Measurements from ENCODE around the gene SDS.

Gene SDS

DNA sequence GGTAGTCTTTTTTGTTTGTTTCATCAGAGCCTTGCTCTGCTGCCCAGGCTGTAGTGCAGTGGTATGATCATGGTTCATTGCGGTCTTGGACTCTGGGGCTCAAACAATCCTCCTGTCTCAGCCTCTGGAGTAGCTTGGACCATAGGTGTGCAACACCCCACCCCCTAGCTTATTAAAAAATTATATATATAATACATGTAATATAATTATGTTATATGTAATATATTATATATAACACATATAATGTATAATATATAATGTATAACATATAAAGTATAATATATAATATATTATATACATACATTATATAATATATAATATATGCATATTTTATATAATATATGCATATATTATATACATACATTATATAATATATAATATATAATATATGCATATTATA lies 46.2 kb upstream of the SDS start:
- H3K79me2 ChIP-seq (ENCODE audit: insufficient read depth, low read length), result no peaks in the 10 kb centered on the region
- no peak overlapping the region for H3K27ac ChIP-seq (ENCODE audit: low read length)
- no peak for ATAC-seq (ENCODE audit: insufficient read depth, low read depth)

DNA sequence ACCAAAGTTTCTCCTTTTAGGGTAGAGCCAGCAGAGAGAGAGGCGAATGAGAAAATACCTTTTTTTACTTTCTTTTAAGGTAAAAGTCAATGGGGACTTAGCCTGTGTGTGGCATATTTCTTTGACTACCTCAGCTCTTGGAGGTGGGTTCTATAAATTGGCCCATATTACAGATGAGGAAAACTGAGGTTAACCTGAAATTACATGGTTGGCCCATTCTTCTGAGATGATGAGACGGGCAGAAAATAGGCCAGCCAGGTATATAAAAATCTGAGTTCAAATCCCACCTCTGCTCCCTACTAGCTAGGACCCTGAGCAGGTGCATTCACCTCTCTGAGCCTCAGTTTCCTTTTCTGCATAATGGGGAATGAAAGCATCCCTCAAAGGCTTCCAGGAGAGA lies 45.6 kb upstream of the SDS start:
- no peak for DNase-seq

More for the DNA sequence above, 46.2 kb upstream of the SDS start:
- DNase-seq, result no peak
- H2AFZ ChIP-seq (ENCODE audit: low read depth, low read length), result no peak overlapping the region
- no peaks in the 10 kb centered on the region for H4K20me1 ChIP-seq (ENCODE audit: insufficient read depth, low read length)
- no peak overlapping the region for H3K9ac ChIP-seq (ENCODE audit: low read depth, low read length)
- no peak overlapping the region for H3K4me3 ChIP-seq (ENCODE audit: low read depth in 1 of 2, low read length in 2 of 2)
- no peak overlapping the region for H3K4me2 ChIP-seq (ENCODE audit: insufficient read depth, low read length)
- no peaks in the 10 kb centered on the region for H3K9me3 ChIP-seq (ENCODE audit: insufficient read depth, low read length, severe bottlenecking)
- TF ChIP-seq, protein P1, sequence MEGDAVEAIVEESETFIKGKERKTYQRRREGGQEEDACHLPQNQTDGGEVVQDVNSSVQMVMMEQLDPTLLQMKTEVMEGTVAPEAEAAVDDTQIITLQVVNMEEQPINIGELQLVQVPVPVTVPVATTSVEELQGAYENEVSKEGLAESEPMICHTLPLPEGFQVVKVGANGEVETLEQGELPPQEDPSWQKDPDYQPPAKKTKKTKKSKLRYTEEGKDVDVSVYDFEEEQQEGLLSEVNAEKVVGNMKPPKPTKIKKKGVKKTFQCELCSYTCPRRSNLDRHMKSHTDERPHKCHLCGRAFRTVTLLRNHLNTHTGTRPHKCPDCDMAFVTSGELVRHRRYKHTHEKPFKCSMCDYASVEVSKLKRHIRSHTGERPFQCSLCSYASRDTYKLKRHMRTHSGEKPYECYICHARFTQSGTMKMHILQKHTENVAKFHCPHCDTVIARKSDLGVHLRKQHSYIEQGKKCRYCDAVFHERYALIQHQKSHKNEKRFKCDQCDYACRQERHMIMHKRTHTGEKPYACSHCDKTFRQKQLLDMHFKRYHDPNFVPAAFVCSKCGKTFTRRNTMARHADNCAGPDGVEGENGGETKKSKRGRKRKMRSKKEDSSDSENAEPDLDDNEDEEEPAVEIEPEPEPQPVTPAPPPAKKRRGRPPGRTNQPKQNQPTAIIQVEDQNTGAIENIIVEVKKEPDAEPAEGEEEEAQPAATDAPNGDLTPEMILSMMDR (IDR thresholded peaks at IDR 0.05; ENCODE audit: borderline replicate concordance, extremely low read depth, low read length, poor library complexity, severe bottlenecking), result no peak
- TF ChIP-seq EZH2 (IDR thresholded peaks at IDR 0.05; ENCODE audit: borderline replicate concordance, low read depth, low read length, severe bottlenecking), result no peak
- H3K27me3 ChIP-seq (ENCODE audit: insufficient read depth, low read length, poor library complexity), result no peaks in the 10 kb centered on the region
- H3K4me1 ChIP-seq (ENCODE audit: insufficient read depth, low read length), result 0 out of 2 replicates have a peak, but pooled peaks cover 4% of the 10 kb centered on the region
- no peaks in the 10 kb centered on the region for H3K36me3 ChIP-seq (ENCODE audit: insufficient read depth, low read length)

DNA sequence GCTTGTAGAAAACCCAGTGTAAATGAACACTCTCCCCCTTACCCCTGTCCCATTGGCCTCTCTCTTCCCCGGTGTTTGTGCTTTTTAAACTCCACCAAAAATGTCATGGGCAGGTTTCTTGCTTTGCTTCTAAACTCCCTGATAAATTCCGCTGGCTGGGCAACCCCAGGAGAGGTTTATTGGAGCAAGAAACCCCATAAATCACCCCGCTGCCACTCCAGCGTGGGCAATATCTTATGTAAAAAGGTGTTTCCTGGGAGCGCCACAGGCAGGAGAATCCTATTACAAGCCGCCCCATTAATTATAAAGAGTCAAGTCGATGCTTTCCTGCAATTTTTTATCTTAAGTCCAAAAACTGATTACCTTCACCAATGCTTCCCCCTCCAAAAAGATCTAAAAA lies 45.2 kb upstream of the SDS start:
- DNase-seq, result no peak
- Histone ChIP-seq H3K79me2 (ENCODE audit: insufficient read depth, low read length) (no peaks in the 10 kb centered on the region), H3K4me3 (ENCODE audit: low read depth in 1 of 2, low read length in 2 of 2) (no peak overlapping the region), H3K27ac (ENCODE audit: low read length) (no peak overlapping the region), H3K27me3 (ENCODE audit: insufficient read depth, low read length, poor library complexity) (no peaks in the 10 kb centered on the region), H3K9ac (ENCODE audit: low read depth, low read length) (no peak overlapping the region), H2AFZ (ENCODE audit: low read depth, low read length) (no peak overlapping the region), H3K36me3 (ENCODE audit: insufficient read depth, low read length) (no peaks in the 10 kb centered on the region), H3K9me3 (ENCODE audit: insufficient read depth, low read length, severe bottlenecking) (no peaks in the 10 kb centered on the region), H3K4me2 (ENCODE audit: insufficient read depth, low read length) (no peak overlapping the region), H3K4me1 (ENCODE audit: insufficient read depth, low read length) (0 out of 2 replicates have a peak, but pooled peaks cover 4% of the 10 kb centered on the region), H4K20me1 (ENCODE audit: insufficient read depth, low read length) (no peaks in the 10 kb centered on the region)
- no peak for ATAC-seq (ENCODE audit: insufficient read depth, low read depth)
- no peak for TF ChIP-seq EZH2 (IDR thresholded peaks at IDR 0.05; ENCODE audit: borderline replicate concordance, low read depth, low read length, severe bottlenecking)
- TF ChIP-seq, protein P1 (IDR thresholded peaks at IDR 0.05; ENCODE audit: borderline replicate concordance, extremely low read depth, low read length, poor library complexity, severe bottlenecking), result no peak

More for the DNA sequence above, 45.6 kb upstream of the SDS start:
- Histone ChIP-seq H3K27ac (ENCODE audit: low read length) (no peak overlapping the region), H3K9me3 (ENCODE audit: insufficient read depth, low read length, severe bottlenecking) (no peaks in the 10 kb centered on the region), H2AFZ (ENCODE audit: low read depth, low read length) (no peak overlapping the region), H3K4me3 (ENCODE audit: low read depth in 1 of 2, low read length in 2 of 2) (no peak overlapping the region), H3K36me3 (ENCODE audit: insufficient read depth, low read length) (no peaks in the 10 kb centered on the region), H3K4me1 (ENCODE audit: insufficient read depth, low read length) (0 out of 2 replicates have a peak, but pooled peaks cover 4% of the 10 kb centered on the region), H3K79me2 (ENCODE audit: insufficient read depth, low read length) (no peaks in the 10 kb centered on the region), H3K9ac (ENCODE audit: low read depth, low read length) (no peak overlapping the region), H3K27me3 (ENCODE audit: insufficient read depth, low read length, poor library complexity) (no peaks in the 10 kb centered on the region), H4K20me1 (ENCODE audit: insufficient read depth, low read length) (no peaks in the 10 kb centered on the region), H3K4me2 (ENCODE audit: insufficient read depth, low read length) (no peak overlapping the region)
- TF ChIP-seq EZH2 (IDR thresholded peaks at IDR 0.05; ENCODE audit: borderline replicate concordance, low read depth, low read length, severe bottlenecking), result no peak
- TF ChIP-seq, protein P1 (IDR thresholded peaks at IDR 0.05; ENCODE audit: borderline replicate concordance, extremely low read depth, low read length, poor library complexity, severe bottlenecking), result no peak
- no peak for ATAC-seq (ENCODE audit: insufficient read depth, low read depth)
